Activated B cell treated with CpG ODN at 0.5 μM for 24 hours (primary cell): ENCODE results near the gene BCAT1. TPM values are rescaled to one million over a fixed set of nuclear protein-coding genes. Genes with fewer than 3 reads are reported as not detected.

Experiments
- ATAC-seq: fragments of 200-7000 bp; cut with Tn5 transposase; one replicate; pipeline ENCODE4 v1.10.0; 2021; ENCODE audit warnings: low read depth, mild to moderate bottlenecking, moderate library complexity
- CTCF ChIA-PET: fragments of 350-600 bp; sonication (Branson Sonifier 250); formaldehyde crosslinking; loops from one replicate; lab custom pipeline; 2021; ENCODE audit warnings: antibody characterized with exemption; lab: Charles Lee
- POLR2A ChIA-PET: fragments of 350-600 bp; sonication (Branson Sonifier 250); formaldehyde crosslinking; loops from one replicate; lab custom pipeline; 2021; ENCODE audit warnings: antibody characterized with exemption; lab: Charles Lee
- DNase-seq: peaks from one replicate; pipeline ENCODE4 v3.0.0; 2022
- H3K27ac Mint-ChIP-seq: one replicate; pipeline ENCODE4 v1.8.0; 2020; ENCODE audit warnings: mixed read lengths
- H3K27me3 Mint-ChIP-seq: one replicate; pipeline ENCODE4 v1.8.0; 2021; ENCODE audit warnings: mixed read lengths
- H3K36me3 Mint-ChIP-seq: one replicate; pipeline ENCODE4 v1.8.0; 2021; ENCODE audit warnings: low read depth, mixed read lengths
- H3K4me1 Mint-ChIP-seq: one replicate; pipeline ENCODE4 v1.8.0; 2021; ENCODE audit warnings: mixed read lengths
- H3K4me3 Mint-ChIP-seq: one replicate; pipeline ENCODE4 v1.8.0; 2020; ENCODE audit warnings: mild to moderate bottlenecking, mixed read lengths
- H3K9me3 Mint-ChIP-seq: one replicate; pipeline ENCODE4 v1.8.0; 2020; ENCODE audit warnings: mixed read lengths
- CTCF ChIP-seq: fragments of 200-600 bp; IDR thresholded peaks from one replicate; pipeline ENCODE4 v1.8.0; 2022; ENCODE audit warnings: antibody characterized with exemption, mild to moderate bottlenecking
- intact Hi-C: fragments of 100-400 bp; cut with micrococcal nuclease; formaldehyde crosslinking; loops from one replicate; pipeline ENCODE4 v1.15.1; 2024
- total RNA-seq: library from RNA; stranded (reverse); gene quantifications from 2 replicates; pipeline ENCODE4 v1.2.3, GENCODE V29; 2022

Gene BCAT1
- total RNA-seq, 1 donor from 2014 or later = 69.6 TPM

- Mint-ChIP-seq H3K27ac (peak overlapping the region; percentile 50), H3K36me3 (no peaks in the 10 kb centered on the region), H3K9me3 (peaks cover 6% of the 10 kb centered on the region), H3K4me3 (no peak overlapping the region), H3K4me1 (peaks cover 34% of the 10 kb centered on the region), H3K27me3 (no peaks in the 10 kb centered on the region)
- CTCF ChIA-PET = interaction anchor here (0.6 to 6.2 kb wide), 33 partner anchors 10 to 1924 kb away, joined by 3 to 38 read pairs (median 4); no protein-coding TSS in a partner anchor
- peak; percentile 61 for TF ChIP-seq CTCF
- ATAC-seq (peak; percentile 95), DNase-seq (no peak)
- POLR2A ChIA-PET = interaction anchor here (0.6 to 3.9 kb wide), 12 partner anchors 10 to 418 kb away, joined by 3 to 41 read pairs (median 4); no protein-coding TSS in a partner anchor
- intact Hi-C loops = loop anchor here (1.0 to 5.0 kb wide), 13 partner anchors 36 to 1922 kb away; no protein-coding TSS in a partner anchor
These were observed 170.2 kb downstream of the BCAT1 start for GRCh38 chr12:24778486-24779304.

- Mint-ChIP-seq H3K9me3 (peaks cover 6% of the 10 kb centered on the region), H3K36me3 (no peaks in the 10 kb centered on the region), H3K27me3 (no peaks in the 10 kb centered on the region), H3K4me3 (no peak overlapping the region), H3K27ac (peak overlapping the region; percentile 16), H3K4me1 (peaks cover 34% of the 10 kb centered on the region)
- POLR2A ChIA-PET = interaction anchor here (0.6 to 3.9 kb wide), 8 partner anchors 34 to 417 kb away, joined by 3 to 41 read pairs (median 4); no protein-coding TSS in a partner anchor
- TF ChIP-seq CTCF = no peak
- DNase-seq (no peak), ATAC-seq (no peak)
- CTCF ChIA-PET = interaction anchor here (0.9 to 6.2 kb wide), 8 partner anchors 18 to 1575 kb away, joined by 3 to 38 read pairs (median 3); no protein-coding TSS in a partner anchor
- intact Hi-C loops = loop anchor here (5.0 kb wide), 1 partner anchor 360 kb away; no protein-coding TSS in a partner anchor
These were observed 171.5 kb downstream of the BCAT1 start for GRCh38 chr12:24777359-24777758.

- intact Hi-C loops = loop anchor here (5.0 kb wide), 1 partner anchor 360 kb away; no protein-coding TSS in a partner anchor
- no peaks in the 10 kb centered on the region for H3K27me3 Mint-ChIP-seq
- CTCF ChIA-PET = interaction anchor here (0.7 to 6.2 kb wide), 8 partner anchors 19 to 1574 kb away, joined by 3 to 38 read pairs (median 3); no protein-coding TSS in a partner anchor
- DNase-seq (no peak), ATAC-seq (no peak)
- H3K9me3 Mint-ChIP-seq = peaks cover 6% of the 10 kb centered on the region
- peaks cover 34% of the 10 kb centered on the region for H3K4me1 Mint-ChIP-seq
- H3K4me3 Mint-ChIP-seq = no peak overlapping the region
- POLR2A ChIA-PET = interaction anchor here (0.6 to 3.9 kb wide), 6 partner anchors 35 to 181 kb away, joined by 3 to 41 read pairs (median 6); no protein-coding TSS in a partner anchor
- TF ChIP-seq CTCF = no peak
- no peaks in the 10 kb centered on the region for H3K36me3 Mint-ChIP-seq
- peak overlapping the region; percentile 16 for H3K27ac Mint-ChIP-seq
These were observed 172.0 kb downstream of the BCAT1 start for GRCh38 chr12:24776861-24777260.

- TF ChIP-seq CTCF = no peak
- Mint-ChIP-seq H3K27ac (no peak overlapping the region), H3K27me3 (no peaks in the 10 kb centered on the region), H3K36me3 (no peaks in the 10 kb centered on the region), H3K4me3 (no peak overlapping the region), H3K9me3 (peaks cover 6% of the 10 kb centered on the region), H3K4me1 (peaks cover 34% of the 10 kb centered on the region)
- ATAC-seq (no peak), DNase-seq (no peak)
- ChIA-PET CTCF (no interaction called here), POLR2A (interaction anchor here (0.5 to 0.7 kb wide), 2 partner anchors 49 to 62 kb away, joined by 3 to 11 read pairs; no protein-coding TSS in a partner anchor)
- intact Hi-C loops = loop anchor here (5.0 kb wide), 1 partner anchor 358 kb away; no protein-coding TSS in a partner anchor
These were observed 173.8 kb downstream of the BCAT1 start for GRCh38 chr12:24775073-24775472.

DNA sequence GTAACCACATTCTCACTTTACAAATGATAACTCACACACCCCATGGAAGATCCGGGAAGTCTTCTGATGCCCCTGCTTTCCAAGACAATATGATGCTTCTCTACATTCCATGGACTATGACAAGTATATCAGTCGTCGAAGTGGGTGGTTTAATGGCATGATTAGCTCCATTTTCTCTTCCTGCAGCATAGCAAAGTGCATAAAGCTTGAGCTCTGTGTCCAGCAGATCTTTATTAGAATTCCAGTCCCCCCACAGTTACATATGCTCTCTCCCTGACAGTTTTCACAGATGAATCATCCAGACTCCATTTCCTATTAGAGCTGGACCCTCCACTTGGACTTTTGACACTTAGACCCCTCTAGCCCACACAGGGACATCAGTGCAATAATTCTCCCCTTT is 174.9 kb downstream of the BCAT1 start:
- DNase-seq = no peak
- no peak for TF ChIP-seq CTCF
- Mint-ChIP-seq H3K27ac (no peak overlapping the region), H3K4me1 (peaks cover 27% of the 10 kb centered on the region), H3K27me3 (no peaks in the 10 kb centered on the region), H3K4me3 (no peak overlapping the region), H3K36me3 (no peaks in the 10 kb centered on the region), H3K9me3 (peaks cover 6% of the 10 kb centered on the region)
- ATAC-seq = no peak
- ChIA-PET POLR2A (interaction anchor here (1.2 kb wide), 1 partner anchor 44 kb away, joined by 3 read pairs; no protein-coding TSS in a partner anchor), CTCF (no interaction called here)
- intact Hi-C loops = no loop called here
